Measurements from ENCODE around the gene DRC3. TPM values are rescaled to one million over a fixed set of nuclear protein-coding genes. Genes with fewer than 3 reads are reported as not detected.

Gene DRC3
- total RNA-seq, 1 experiment from 2014 or later, result 0.68 TPM

DNA sequence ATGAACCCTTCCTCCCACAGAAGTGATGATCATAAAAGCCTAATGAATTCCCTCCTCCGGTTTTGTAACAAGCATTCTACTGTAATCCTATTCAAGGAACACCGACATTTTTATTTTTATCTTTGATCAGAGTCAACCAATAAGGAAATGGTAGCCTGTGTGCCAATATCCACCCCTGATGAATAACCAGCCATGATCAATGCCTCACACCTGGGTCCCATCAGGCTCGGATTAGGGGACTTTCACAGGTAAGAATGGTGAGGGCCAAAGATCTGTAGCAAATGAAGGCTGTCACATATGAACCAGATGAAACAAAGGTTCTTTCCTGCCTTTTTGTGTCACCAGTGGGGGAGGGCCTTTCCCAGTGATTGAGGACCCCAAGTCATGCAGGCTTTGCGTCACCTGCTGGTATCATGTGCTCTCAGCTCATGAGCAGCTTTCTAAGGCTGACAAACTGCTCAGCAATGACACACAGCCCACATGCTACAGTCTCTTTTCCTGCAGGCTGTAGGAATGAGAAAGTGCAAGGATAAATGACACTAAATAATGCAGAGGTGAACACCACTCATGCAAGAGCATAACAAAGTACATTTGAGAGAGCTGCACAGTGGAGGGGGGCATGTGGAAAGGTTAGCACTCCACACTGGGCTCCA, 35.3 kb upstream of the DRC3 start:
- no peaks in the 10 kb centered on the region for H4K20me1 ChIP-seq (ENCODE audit: control insufficient read depth, insufficient read depth, insufficient read length)
- WGBS (ENCODE audit: extremely low coverage, insufficient read length, low lambda C conversion rate), result no CpG with 5 or more reads among the region's 4 CpGs
- H2BK120ac ChIP-seq (ENCODE audit: low read depth, low read length, poor library complexity, severe bottlenecking), result no peak overlapping the region
- H3T11ph ChIP-seq (ENCODE audit: low read length), result no peak overlapping the region
- H3K36me3 Mint-ChIP-seq (ENCODE audit: insufficient read depth in 1 of 3, low read depth in 3 of 3), result no peaks in the 10 kb centered on the region
- no peak overlapping the region for H2BK5ac ChIP-seq (ENCODE audit: insufficient read length, low read length)
- no peak overlapping the region for H3K56ac ChIP-seq (ENCODE audit: insufficient read length, low read depth, low read length)
- no peak overlapping the region for H3K18ac ChIP-seq (ENCODE audit: insufficient read length, low read depth, low read length)
- H3K4me3 Mint-ChIP-seq, result no peak overlapping the region
- H2AK5ac ChIP-seq (ENCODE audit: insufficient read length, low read length), result no peak overlapping the region
- no peaks in the 10 kb centered on the region for H3K9me3 Mint-ChIP-seq
- peaks cover 16 to 22% of the 10 kb centered on the region in 2 experiments for H3K4me1 Mint-ChIP-seq
- H3K4me2 ChIP-seq (ENCODE audit: insufficient read depth, insufficient read length, low read length), result no peak overlapping the region
- no peaks in the 10 kb centered on the region for H3K27me3 ChIP-seq (ENCODE audit: insufficient read depth, low read length)
- H3K27ac ChIP-seq (ENCODE audit: insufficient read length, low read depth, low read length), result no peak overlapping the region
- no peaks in the 10 kb centered on the region for H3K4me1 ChIP-seq (ENCODE audit: insufficient read depth, low read length)
- H2BK15ac ChIP-seq (ENCODE audit: low read depth, low read length), result no peak overlapping the region
- H4K5ac ChIP-seq (ENCODE audit: insufficient read length, low read depth, low read length), result no peak overlapping the region
- no peak for DNase-seq
- H4K91ac ChIP-seq (ENCODE audit: insufficient read length, low read depth, low read length), result no peak overlapping the region
- no peaks in the 10 kb centered on the region for H3K23me2 ChIP-seq (ENCODE audit: insufficient read length, low read depth, low read length, poor library complexity, severe bottlenecking)
- no peak overlapping the region for H2BK12ac ChIP-seq (ENCODE audit: insufficient read length, low read depth, low read length)
- H2AFZ ChIP-seq (ENCODE audit: low read length), result no peak overlapping the region
- no peaks in the 10 kb centered on the region for H3K9me3 ChIP-seq (ENCODE audit: control insufficient read depth, low read depth, low read length)
- no peak overlapping the region for H3K4ac ChIP-seq (ENCODE audit: low read depth, low read length)
- H3K27ac Mint-ChIP-seq, result no peak overlapping the region; a peak in 1 of 7 replicates
- no peaks in the 10 kb centered on the region for H3K79me2 ChIP-seq (ENCODE audit: insufficient read depth, low read length)
- no peak overlapping the region for H3K14ac ChIP-seq (ENCODE audit: insufficient read depth, low read length)
- H3K27me3 Mint-ChIP-seq (ENCODE audit: low read depth), result no peaks in the 10 kb centered on the region; the same call in 1 of the 2 replicates
- H3K79me1 ChIP-seq (ENCODE audit: insufficient read depth, low read depth, low read length, poor library complexity, severe bottlenecking), result no peaks in the 10 kb centered on the region
- H2BK20ac ChIP-seq (ENCODE audit: low read depth, low read length, poor library complexity, severe bottlenecking), result no peak overlapping the region
- no peak overlapping the region for H3K23ac ChIP-seq (ENCODE audit: insufficient read length, low read depth, low read length)
- H3K9ac ChIP-seq (ENCODE audit: extremely low read depth, insufficient read length, low read length), result no peak overlapping the region
- TF ChIP-seq, protein P1, sequence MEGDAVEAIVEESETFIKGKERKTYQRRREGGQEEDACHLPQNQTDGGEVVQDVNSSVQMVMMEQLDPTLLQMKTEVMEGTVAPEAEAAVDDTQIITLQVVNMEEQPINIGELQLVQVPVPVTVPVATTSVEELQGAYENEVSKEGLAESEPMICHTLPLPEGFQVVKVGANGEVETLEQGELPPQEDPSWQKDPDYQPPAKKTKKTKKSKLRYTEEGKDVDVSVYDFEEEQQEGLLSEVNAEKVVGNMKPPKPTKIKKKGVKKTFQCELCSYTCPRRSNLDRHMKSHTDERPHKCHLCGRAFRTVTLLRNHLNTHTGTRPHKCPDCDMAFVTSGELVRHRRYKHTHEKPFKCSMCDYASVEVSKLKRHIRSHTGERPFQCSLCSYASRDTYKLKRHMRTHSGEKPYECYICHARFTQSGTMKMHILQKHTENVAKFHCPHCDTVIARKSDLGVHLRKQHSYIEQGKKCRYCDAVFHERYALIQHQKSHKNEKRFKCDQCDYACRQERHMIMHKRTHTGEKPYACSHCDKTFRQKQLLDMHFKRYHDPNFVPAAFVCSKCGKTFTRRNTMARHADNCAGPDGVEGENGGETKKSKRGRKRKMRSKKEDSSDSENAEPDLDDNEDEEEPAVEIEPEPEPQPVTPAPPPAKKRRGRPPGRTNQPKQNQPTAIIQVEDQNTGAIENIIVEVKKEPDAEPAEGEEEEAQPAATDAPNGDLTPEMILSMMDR (conservative IDR thresholded peaks at IDR 0.05), result no peak
- no peak overlapping the region for H4K8ac ChIP-seq (replicated peaks; ENCODE audit: insufficient read length, low read depth, low read length)
